Thyroid gland (tissue), 4 donors: ENCODE results near the gene NPIPA5.
"Not testable (repeated sequence)": the region's sequence is repeated elsewhere in the genome, so short reads cannot be mapped to it uniquely, and the experiment has no call there.

ENCODE experiments used
- CTCF ChIP-seq, 6 experiments: fragments of 200-600 bp in 3 of 6; fragments of 450-650 bp in 3 of 6; sonication (generic) in 3 of 6; IDR thresholded peaks; one replicate each; pipeline ENCODE4 v1.5.1; 2016 to 2019; ENCODE audit warnings: antibody characterized with exemption in 6 of 6, mild to moderate bottlenecking in 2 of 6, inconsistent platforms in 1 of 6, moderate library complexity in 1 of 6
- POLR2A ChIP-seq, 2 donors: fragments of 450-650 bp; IDR thresholded peaks; one replicate each; pipeline ENCODE4 v1.6.1; 2017; ENCODE audit warnings: antibody characterized with exemption in 2 of 2, mild to moderate bottlenecking in 2 of 2, moderate library complexity in 1 of 2

GRCh38 chr16:15330978-15331377, 47.1 kb downstream of the NPIPA5 start:
- TF ChIP-seq CTCF, POLR2A (IDR thresholded peaks at IDR 0.05): not testable (repeated sequence)
